Ishikawa (cell line): ENCODE data around the gene KRT17.

Experiments
- CEBPB ChIP-seq: IDR thresholded peaks from 2 replicates; pipeline ENCODE4 v1.6.1; 2012
- CREB1 ChIP-seq: IDR thresholded peaks from 2 replicates; pipeline ENCODE4 v1.6.1; 2012; ENCODE audit warnings: low read depth
- EGR1 ChIP-seq: IDR thresholded peaks from 2 replicates; pipeline ENCODE4 v1.6.1; 2012
- EP300 ChIP-seq: IDR thresholded peaks from 2 replicates; pipeline ENCODE4 v1.6.1; 2012; ENCODE audit warnings: borderline replicate concordance
- FOXM1 ChIP-seq: IDR thresholded peaks from 2 replicates; pipeline ENCODE4 v1.6.1; 2012; ENCODE audit warnings: low read depth, borderline replicate concordance
- NFIC ChIP-seq: IDR thresholded peaks from 2 replicates; pipeline ENCODE4 v1.6.1; 2012
- RAD21 ChIP-seq: IDR thresholded peaks from 2 replicates; pipeline ENCODE4 v1.6.1; 2012; ENCODE audit warnings: low read depth
- TAF1 ChIP-seq: IDR thresholded peaks from 2 replicates; pipeline ENCODE4 v1.6.1; 2012; ENCODE audit warnings: low read depth, mild to moderate bottlenecking
- TCF12 ChIP-seq: IDR thresholded peaks from 2 replicates; pipeline ENCODE4 v1.6.1; 2012; ENCODE audit warnings: low read depth
- TEAD4 ChIP-seq: IDR thresholded peaks from 2 replicates; pipeline ENCODE4 v1.6.1; 2012
- YY1 ChIP-seq: IDR thresholded peaks from 2 replicates; pipeline ENCODE4 v1.6.1; 2012; ENCODE audit warnings: low read depth
- ZBTB7A ChIP-seq: IDR thresholded peaks from 2 replicates; pipeline ENCODE4 v1.6.1; 2012; ENCODE audit warnings: low read depth
- TF ChIP-seq, protein P1 (sequence below): IDR thresholded peaks from 2 replicates; pipeline ENCODE4 v1.6.1; 2012; ENCODE audit warnings: low read depth, mild to moderate bottlenecking
- TF ChIP-seq, protein P2 (sequence below): IDR thresholded peaks from 2 replicates; pipeline ENCODE4 v1.6.1; 2012
- TF ChIP-seq, protein P3 (sequence below): IDR thresholded peaks from 2 replicates; pipeline ENCODE4 v1.6.1; 2012

KRT17 gene

DNA sequence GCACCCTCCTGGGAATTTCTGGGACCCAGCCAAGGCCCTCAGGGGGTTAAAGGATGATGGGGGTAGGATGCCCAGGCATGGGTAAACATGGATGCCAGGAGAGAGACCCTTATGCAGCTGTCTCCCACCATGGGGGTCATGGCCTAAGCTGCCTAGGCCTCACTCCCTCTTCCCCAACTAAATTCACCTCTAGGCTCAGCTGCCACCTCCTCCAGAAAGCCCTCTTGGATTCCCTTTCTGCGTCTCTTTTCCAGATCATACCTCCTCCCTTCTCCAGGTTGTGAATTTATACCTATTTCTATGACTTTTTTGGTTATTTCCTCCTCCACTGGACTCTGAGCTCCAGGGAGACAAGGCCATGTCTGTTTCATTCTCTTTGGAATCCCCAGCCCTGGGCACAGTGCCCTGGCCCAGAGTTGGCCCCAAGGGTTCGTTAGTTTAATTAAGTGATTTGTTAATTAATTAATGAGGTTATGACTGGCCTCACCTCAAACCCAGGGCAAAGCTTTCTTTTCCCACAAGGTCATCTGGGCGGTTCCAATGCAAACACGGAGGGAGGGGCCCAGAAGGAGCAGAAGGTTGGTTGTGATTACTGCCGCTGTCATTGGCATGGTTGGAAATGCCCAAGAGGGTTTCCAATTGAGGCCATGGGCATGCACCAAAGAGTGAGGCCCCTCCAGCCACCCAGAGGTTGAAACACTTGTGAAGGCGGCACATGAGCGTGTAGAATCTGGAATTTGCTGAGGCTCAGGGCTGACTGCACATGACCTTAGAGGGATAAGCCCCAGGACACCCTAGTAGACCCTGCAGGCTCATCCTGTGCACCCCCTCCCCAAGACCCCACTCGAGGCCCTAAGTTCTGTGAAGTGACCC is 6.9 kb upstream of the KRT17 start:
- TF ChIP-seq TEAD4 (no peak), TCF12 (no peak), ZBTB7A (no peak)

DNA sequence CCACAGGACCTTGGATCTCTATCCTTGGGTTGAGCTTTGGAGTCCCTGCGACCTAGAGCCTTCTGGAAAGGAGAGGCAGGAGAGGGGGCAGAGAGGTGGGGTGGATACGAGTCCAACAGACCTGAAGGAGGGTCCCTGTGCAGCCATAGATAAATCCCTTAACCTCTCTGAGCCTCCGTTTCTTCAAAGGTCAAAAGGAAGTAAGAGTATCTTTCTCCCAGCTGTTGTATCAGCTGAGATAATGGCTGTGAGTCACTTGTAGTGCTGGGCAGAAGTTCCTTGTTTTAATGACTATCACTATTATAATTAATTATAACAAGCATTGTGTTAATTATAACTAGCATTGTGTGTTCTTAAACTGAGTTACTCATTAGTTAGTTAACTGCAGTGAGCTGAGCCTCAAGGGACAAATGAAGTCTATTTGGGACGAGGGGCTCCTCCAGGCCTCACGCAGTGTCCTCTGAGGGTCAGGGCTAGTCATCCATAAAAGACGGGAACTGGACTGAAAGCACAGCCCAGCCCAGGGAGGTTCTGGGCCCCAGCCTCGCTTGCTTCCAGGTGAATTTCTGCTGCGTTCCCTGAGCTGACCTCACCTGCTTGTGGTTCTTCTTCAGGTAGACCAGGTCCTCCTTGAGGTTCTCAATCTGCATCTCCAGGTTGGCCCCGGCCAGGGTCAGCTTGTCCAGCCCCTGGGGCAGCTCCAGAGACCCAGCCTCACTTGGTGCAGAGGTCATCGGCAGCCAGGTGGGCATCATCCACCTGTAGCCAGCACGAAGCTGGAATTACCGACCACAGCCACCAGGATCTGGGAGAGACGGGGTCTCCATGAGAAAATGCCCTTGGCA is 5.7 kb upstream of the KRT17 start:
- TF ChIP-seq, protein P1, sequence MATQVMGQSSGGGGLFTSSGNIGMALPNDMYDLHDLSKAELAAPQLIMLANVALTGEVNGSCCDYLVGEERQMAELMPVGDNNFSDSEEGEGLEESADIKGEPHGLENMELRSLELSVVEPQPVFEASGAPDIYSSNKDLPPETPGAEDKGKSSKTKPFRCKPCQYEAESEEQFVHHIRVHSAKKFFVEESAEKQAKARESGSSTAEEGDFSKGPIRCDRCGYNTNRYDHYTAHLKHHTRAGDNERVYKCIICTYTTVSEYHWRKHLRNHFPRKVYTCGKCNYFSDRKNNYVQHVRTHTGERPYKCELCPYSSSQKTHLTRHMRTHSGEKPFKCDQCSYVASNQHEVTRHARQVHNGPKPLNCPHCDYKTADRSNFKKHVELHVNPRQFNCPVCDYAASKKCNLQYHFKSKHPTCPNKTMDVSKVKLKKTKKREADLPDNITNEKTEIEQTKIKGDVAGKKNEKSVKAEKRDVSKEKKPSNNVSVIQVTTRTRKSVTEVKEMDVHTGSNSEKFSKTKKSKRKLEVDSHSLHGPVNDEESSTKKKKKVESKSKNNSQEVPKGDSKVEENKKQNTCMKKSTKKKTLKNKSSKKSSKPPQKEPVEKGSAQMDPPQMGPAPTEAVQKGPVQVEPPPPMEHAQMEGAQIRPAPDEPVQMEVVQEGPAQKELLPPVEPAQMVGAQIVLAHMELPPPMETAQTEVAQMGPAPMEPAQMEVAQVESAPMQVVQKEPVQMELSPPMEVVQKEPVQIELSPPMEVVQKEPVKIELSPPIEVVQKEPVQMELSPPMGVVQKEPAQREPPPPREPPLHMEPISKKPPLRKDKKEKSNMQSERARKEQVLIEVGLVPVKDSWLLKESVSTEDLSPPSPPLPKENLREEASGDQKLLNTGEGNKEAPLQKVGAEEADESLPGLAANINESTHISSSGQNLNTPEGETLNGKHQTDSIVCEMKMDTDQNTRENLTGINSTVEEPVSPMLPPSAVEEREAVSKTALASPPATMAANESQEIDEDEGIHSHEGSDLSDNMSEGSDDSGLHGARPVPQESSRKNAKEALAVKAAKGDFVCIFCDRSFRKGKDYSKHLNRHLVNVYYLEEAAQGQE = no peak
- TF ChIP-seq FOXM1 (no peak), ZBTB7A (no peak), TCF12 (no peak), CREB1 (no peak), CEBPB (no peak), NFIC (no peak), TAF1 (no peak), EGR1 (no peak), EP300 (no peak), TEAD4 (no peak)
- TF ChIP-seq, protein P2, sequence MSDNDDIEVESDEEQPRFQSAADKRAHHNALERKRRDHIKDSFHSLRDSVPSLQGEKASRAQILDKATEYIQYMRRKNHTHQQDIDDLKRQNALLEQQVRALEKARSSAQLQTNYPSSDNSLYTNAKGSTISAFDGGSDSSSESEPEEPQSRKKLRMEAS = no peak

DNA sequence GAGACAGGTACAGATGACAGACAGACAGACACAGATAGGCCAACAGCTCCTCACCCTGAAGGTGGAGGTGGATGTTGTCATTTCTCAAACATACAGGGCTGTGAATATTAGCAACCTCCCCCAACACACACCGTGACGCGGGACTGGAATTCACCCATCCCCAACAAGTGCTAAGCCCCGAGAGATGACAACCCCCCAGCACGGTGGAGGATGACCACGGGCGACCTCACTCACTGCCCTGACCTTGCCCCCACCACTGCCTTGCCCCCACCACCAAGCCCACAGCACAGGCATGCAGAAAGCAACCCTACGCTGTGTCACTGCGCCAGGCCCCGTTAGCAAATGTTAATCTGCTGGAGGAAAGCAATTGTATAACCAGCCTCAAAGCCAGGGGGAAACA is 4.9 kb upstream of the KRT17 start:
- TF ChIP-seq, protein P1 = no peak
- TF ChIP-seq CEBPB (no peak), TCF12 (no peak), RAD21 (no peak), FOXM1 (no peak), YY1 (no peak), NFIC (no peak), CREB1 (no peak), ZBTB7A (no peak)
- TF ChIP-seq, protein P3, sequence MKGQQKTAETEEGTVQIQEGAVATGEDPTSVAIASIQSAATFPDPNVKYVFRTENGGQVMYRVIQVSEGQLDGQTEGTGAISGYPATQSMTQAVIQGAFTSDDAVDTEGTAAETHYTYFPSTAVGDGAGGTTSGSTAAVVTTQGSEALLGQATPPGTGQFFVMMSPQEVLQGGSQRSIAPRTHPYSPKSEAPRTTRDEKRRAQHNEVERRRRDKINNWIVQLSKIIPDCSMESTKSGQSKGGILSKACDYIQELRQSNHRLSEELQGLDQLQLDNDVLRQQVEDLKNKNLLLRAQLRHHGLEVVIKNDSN = no peak
- TF ChIP-seq, protein P2 = no peak

DNA sequence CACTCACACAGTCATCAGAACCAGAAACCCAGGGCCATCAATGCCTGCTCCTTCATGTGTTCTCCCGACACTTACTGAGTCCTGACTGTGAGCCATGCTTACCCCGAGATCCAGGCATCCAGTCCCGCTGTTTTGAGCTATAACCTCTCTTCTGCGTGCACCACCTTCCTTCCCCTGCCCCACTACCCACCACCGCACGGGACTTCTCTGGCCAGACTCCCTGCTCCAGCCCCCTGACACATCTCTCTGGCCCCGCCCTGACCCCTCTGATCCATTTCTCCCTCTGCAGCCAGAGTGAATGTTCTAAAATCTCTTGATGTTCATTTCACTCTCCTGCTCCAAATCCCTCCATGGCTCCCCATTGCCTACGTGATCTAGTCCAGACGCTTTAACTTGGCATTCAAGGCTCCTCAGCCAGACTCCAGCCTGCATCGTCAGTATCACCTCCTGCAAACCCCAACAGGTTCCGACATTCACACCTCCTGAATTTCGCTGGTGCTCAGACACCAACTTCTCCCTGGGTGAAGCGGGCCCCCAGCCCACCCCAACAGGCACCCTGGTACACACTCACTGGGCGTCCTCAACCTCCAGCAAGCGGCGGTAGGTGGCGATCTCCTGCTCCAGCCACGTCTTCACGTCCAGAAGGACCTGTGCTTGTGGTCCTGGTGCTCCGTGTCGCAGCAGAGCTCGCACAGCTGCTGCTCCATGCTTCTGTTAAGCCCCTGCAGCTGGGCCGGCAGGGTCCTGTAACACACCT is 3.1 kb upstream of the KRT17 start:
- TF ChIP-seq, protein P3 = no peak
- TF ChIP-seq, protein P2 = no peak
- TF ChIP-seq RAD21 (no peak), EP300 (no peak), TAF1 (no peak), TCF12 (no peak), EGR1 (no peak), TEAD4 (no peak), CEBPB (no peak), FOXM1 (no peak), YY1 (no peak)
- TF ChIP-seq, protein P1 = no peak
